A673 (cell line): Measurements from ENCODE around the gene USP36. TPM values are rescaled to one million over a fixed set of nuclear protein-coding genes. Genes with fewer than 3 reads are reported as not detected.

Experiments used
- BruUV-seq: library from RNA; stranded (reverse); fragments of 400-500 nt; replicated peaks from 2 replicates; lab custom pipeline; 2021; lab: Mats Ljungman, UMichigan
- CTCF ChIA-PET: fragments of 300-600 bp; sonication (Branson Sonifier 250); formaldehyde crosslinking; loops from one replicate; lab custom pipeline; 2022; ENCODE audit warnings: antibody characterized with exemption; lab: Charles Lee
- POLR2A ChIA-PET: fragments of 300-600 bp; sonication (Branson Sonifier 250); formaldehyde crosslinking; loops from one replicate; lab custom pipeline; 2022; ENCODE audit warnings: antibody characterized with exemption; ENCODE audit not compliant: low non-redundant PET; lab: Charles Lee
- DNase-seq: peaks from one replicate; pipeline ENCODE4 v3.0.0-alpha.2; 2015; ENCODE audit warnings: low spot score
- H3K27ac ChIP-seq: fragments of 200-600 bp; sonication (generic); 2 replicates; pipeline ENCODE4 v1.5.1; 2016; ENCODE audit warnings: mixed run types, low read depth, mild to moderate bottlenecking, mixed read lengths, antibody characterized with exemption, low read length; ENCODE audit not compliant: poor library complexity, severe bottlenecking
- H3K27me3 ChIP-seq: fragments of 200-600 bp; sonication (generic); replicated peaks from 2 replicates; pipeline ENCODE4 v1.6.1; 2017; ENCODE audit warnings: mixed run types, low read depth, mild to moderate bottlenecking, mixed read lengths, antibody characterized with exemption, low read length; ENCODE audit not compliant: insufficient read depth, poor library complexity
- H3K36me3 ChIP-seq: fragments of 200-600 bp; sonication (generic); 2 replicates; pipeline ENCODE4 v1.6.1; 2016; ENCODE audit warnings: mixed run types, mild to moderate bottlenecking, mixed read lengths, antibody characterized with exemption, low read length; ENCODE audit not compliant: insufficient read depth, poor library complexity, severe bottlenecking
- H3K4me1 ChIP-seq: fragments of 200-600 bp; sonication (generic); 2 replicates; pipeline ENCODE4 v1.6.1; 2017; ENCODE audit warnings: mixed run types, mild to moderate bottlenecking, mixed read lengths, antibody characterized with exemption, low read length; ENCODE audit not compliant: insufficient read depth, poor library complexity, severe bottlenecking
- H3K4me3 ChIP-seq: fragments of 200-600 bp; sonication (generic); 2 replicates; pipeline ENCODE4 v1.5.1; 2016; ENCODE audit warnings: low read depth, mixed run types, mild to moderate bottlenecking, mixed read lengths, low read length; ENCODE audit not compliant: poor library complexity, severe bottlenecking
- H3K9me3 ChIP-seq: fragments of 200-600 bp; sonication (generic); 2 replicates; pipeline ENCODE4 v1.6.1; 2016; ENCODE audit warnings: mixed run types, low read depth, mild to moderate bottlenecking, mixed read lengths, antibody characterized with exemption, low read length; ENCODE audit not compliant: poor library complexity, severe bottlenecking
- EZH2 ChIP-seq: fragments of 200-600 bp; sonication (generic); IDR thresholded peaks from 2 replicates; pipeline ENCODE4 v1.6.1; 2017; ENCODE audit warnings: borderline replicate concordance, low read depth, mild to moderate bottlenecking, mixed read lengths, antibody characterized with exemption, low read length; ENCODE audit not compliant: poor library complexity, severe bottlenecking
- intact Hi-C: fragments of 100-400 bp; cut with micrococcal nuclease; formaldehyde crosslinking; loops from one replicate; pipeline ENCODE4 v1.10.0; 2022; ENCODE audit not compliant: unreplicated experiment
- total RNA-seq: library from RNA; stranded (reverse); gene quantifications from 2 replicates; pipeline ENCODE4 v1.2.3, GENCODE V29; 2021
- TF ChIP-seq, protein P1 (sequence below): fragments of 300-800, 200-600 bp; sonication (generic); conservative IDR thresholded peaks from 2 replicates; pipeline ENCODE4 v1.5.1; 2017; ENCODE audit warnings: low read depth, mild to moderate bottlenecking, antibody characterized with exemption, low read length, moderate library complexity, mixed read lengths

USP36 gene
- total RNA-seq, 1 experiment from 2014 or later, result 74.9 TPM

- Histone ChIP-seq H3K36me3 (no peaks in the 10 kb centered on the region), H3K9me3 (no peaks in the 10 kb centered on the region), H3K27ac (no peak overlapping the region), H3K4me1 (peaks cover 5% of the 10 kb centered on the region), H3K4me3 (no peak overlapping the region), H3K27me3 (no peaks in the 10 kb centered on the region)
- no TSS peak for BruUV-seq
- intact Hi-C loops, result no loop called here
- ChIA-PET CTCF (no interaction called here), POLR2A (no interaction called here)
- no peak for DNase-seq
- TF ChIP-seq, protein P1, sequence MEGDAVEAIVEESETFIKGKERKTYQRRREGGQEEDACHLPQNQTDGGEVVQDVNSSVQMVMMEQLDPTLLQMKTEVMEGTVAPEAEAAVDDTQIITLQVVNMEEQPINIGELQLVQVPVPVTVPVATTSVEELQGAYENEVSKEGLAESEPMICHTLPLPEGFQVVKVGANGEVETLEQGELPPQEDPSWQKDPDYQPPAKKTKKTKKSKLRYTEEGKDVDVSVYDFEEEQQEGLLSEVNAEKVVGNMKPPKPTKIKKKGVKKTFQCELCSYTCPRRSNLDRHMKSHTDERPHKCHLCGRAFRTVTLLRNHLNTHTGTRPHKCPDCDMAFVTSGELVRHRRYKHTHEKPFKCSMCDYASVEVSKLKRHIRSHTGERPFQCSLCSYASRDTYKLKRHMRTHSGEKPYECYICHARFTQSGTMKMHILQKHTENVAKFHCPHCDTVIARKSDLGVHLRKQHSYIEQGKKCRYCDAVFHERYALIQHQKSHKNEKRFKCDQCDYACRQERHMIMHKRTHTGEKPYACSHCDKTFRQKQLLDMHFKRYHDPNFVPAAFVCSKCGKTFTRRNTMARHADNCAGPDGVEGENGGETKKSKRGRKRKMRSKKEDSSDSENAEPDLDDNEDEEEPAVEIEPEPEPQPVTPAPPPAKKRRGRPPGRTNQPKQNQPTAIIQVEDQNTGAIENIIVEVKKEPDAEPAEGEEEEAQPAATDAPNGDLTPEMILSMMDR, result no peak
- no peak for TF ChIP-seq EZH2
Measured at GRCh38 chr17:78883089-78883532, 42.5 kb upstream of the USP36 start.

DNA sequence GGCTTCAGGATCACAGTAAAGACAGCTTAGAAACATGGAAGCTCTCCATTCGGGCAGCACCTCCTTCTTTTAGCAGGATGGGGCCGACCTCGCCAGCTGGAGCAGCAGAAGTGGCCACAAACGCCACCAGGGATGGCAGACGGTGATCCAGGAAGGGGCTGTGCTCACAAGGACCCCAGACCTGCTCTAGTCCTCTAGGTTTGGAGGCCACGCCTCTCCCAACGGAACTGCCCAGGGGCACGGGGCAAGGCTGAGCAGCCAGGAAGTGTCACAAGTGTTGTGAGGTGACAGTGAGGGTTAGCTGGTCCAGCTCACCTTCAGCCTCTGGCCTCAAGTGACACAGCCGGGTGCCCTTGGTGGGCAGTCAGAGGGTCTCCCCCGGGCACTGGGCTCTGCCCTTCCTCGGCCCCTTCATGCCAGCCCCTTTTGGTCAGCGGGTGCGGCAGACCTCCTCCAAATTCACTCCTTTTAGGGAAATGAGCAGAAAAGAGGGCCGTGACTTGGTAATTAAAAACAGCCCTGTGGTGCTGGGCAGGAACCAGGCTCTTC lies 42.0 kb upstream of the USP36 start:
- no peak for DNase-seq

DNA sequence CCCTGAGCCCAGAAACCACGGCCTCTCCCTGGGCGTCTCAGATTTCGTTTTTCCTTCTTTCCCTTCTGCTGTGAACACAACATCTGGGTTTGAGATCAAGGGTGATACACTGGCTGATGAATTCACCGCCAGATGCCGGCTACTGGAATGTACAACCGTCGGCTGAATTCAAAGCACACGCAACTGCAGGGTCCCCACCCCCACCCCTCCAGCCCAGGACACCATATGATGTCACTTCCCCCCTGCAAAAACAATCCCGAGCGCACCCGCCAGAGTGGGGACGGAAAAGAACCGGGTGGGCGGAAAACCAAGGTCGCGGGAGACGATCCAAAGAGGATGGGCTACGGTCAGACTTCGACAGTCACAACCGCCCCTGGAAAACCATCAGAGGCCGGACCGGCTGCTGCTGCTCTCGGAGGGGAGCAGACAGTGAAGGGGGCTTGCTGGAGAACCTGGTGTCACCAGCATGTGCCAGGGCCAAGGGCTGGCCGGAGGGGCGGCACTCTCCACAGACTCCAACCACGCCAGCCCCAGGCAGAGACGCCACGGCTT lies 39.1 kb upstream of the USP36 start:
- H3K4me3 ChIP-seq, result no peak overlapping the region
- no peak overlapping the region for H3K27ac ChIP-seq
- BruUV-seq, result no TSS peak
- peaks cover 5% of the 10 kb centered on the region for H3K4me1 ChIP-seq
- peak; percentile 20 for DNase-seq
- H3K27me3 ChIP-seq, result no peaks in the 10 kb centered on the region
- ChIA-PET POLR2A (no interaction called here), CTCF (interaction anchor here (1.0 kb wide), 1 partner anchor 9 kb away, joined by 3 read pairs; no protein-coding TSS in a partner anchor)
- intact Hi-C loops, result no loop called here
- no peaks in the 10 kb centered on the region for H3K9me3 ChIP-seq
- no peaks in the 10 kb centered on the region for H3K36me3 ChIP-seq
- TF ChIP-seq EZH2, result no peak
- TF ChIP-seq, protein P1, result no peak

More for the DNA sequence above, 42.0 kb upstream of the USP36 start:
- intact Hi-C loops, result no loop called here
- no TSS peak for BruUV-seq
- TF ChIP-seq, protein P1, result no peak
- TF ChIP-seq EZH2, result no peak
- Histone ChIP-seq H3K4me3 (no peak overlapping the region), H3K27me3 (no peaks in the 10 kb centered on the region), H3K9me3 (no peaks in the 10 kb centered on the region), H3K27ac (no peak overlapping the region), H3K36me3 (no peaks in the 10 kb centered on the region), H3K4me1 (peaks cover 5% of the 10 kb centered on the region)
- POLR2A ChIA-PET, result no interaction called here
- CTCF ChIA-PET, result no interaction called here
